SU-DHL-6 (cell line): Measurements from ENCODE around the gene EN2.

ENCODE experiments used
- H2AFZ ChIP-seq: fragments of 200-600 bp; sonication (generic); 2 replicates; pipeline ENCODE4 v1.6.1; 2014; ENCODE audit warnings: low read depth, mild to moderate bottlenecking, moderate library complexity, mixed read lengths, antibody characterized with exemption, low read length; ENCODE audit not compliant: severe bottlenecking
- H3F3A ChIP-seq: fragments of 200-600 bp; shearing (Covaris generic); 2 replicates; pipeline ENCODE4 v1.6.0; 2016; ENCODE audit warnings: antibody characterized with exemption, mild to moderate bottlenecking; ENCODE audit not compliant: insufficient read depth
- H3K27ac ChIP-seq: fragments of 200-600 bp; sonication (generic); 2 replicates; pipeline ENCODE4 v1.5.1; 2016; ENCODE audit warnings: low read depth, mild to moderate bottlenecking, low read length, moderate library complexity, mixed read lengths
- H3K27me3 ChIP-seq: fragments of 200-600 bp; sonication (generic), shearing (Covaris generic); 2 replicates; pipeline ENCODE4 v1.6.0; 2014; ENCODE audit warnings: mild to moderate bottlenecking, low read length
- H3K36me3 ChIP-seq: fragments of 200-600 bp; sonication (generic); 2 replicates; pipeline ENCODE4 v1.6.1; 2014; ENCODE audit warnings: mild to moderate bottlenecking, low read length, mixed read lengths
- H3K4me2 ChIP-seq: fragments of 300-600, 200-600 bp; shearing (Covaris generic), sonication (generic); 2 replicates; pipeline ENCODE4 v1.6.0; 2014; ENCODE audit warnings: low read length, low read depth, mild to moderate bottlenecking; ENCODE audit not compliant: poor library complexity, severe bottlenecking
- H3K4me3 ChIP-seq: fragments of 200-600 bp; sonication (generic); 2 replicates; pipeline ENCODE4 v1.5.1; 2014; ENCODE audit warnings: antibody characterized with exemption, low read length, mild to moderate bottlenecking, mixed read lengths; ENCODE audit not compliant: insufficient read depth, poor library complexity, severe bottlenecking
- H3K79me2 ChIP-seq: fragments of 200-600 bp; sonication (generic); 2 replicates; pipeline ENCODE4 v1.6.1; 2014; ENCODE audit warnings: mild to moderate bottlenecking, low read length, moderate library complexity; ENCODE audit not compliant: insufficient read depth
- H3K9ac ChIP-seq: fragments of 200-600 bp; sonication (generic); 2 replicates; pipeline ENCODE4 v1.7.0; 2014; ENCODE audit warnings: mild to moderate bottlenecking, low read length
- H3K9me2 ChIP-seq: fragments of 200-600 bp; sonication (generic); replicated peaks from 2 replicates; pipeline ENCODE4 v1.6.1; 2014; ENCODE audit warnings: low read length; ENCODE audit not compliant: insufficient read depth
- H3K9me3 ChIP-seq: fragments of 200-600 bp; sonication (generic); 2 replicates; pipeline ENCODE4 v1.6.1; 2014; ENCODE audit warnings: low read length, mixed read lengths; ENCODE audit not compliant: insufficient read depth
- H4K20me1 ChIP-seq: fragments of 200-600 bp; sonication (generic); 2 replicates; pipeline ENCODE4 v1.6.1; 2014; ENCODE audit warnings: low read depth, mild to moderate bottlenecking, antibody characterized with exemption, low read length, moderate library complexity, mixed read lengths
- CTCF ChIP-seq: fragments of 200-600 bp; sonication (generic); IDR thresholded peaks from one replicate; pipeline ENCODE4 v1.5.1; 2017; ENCODE audit warnings: antibody characterized with exemption, mild to moderate bottlenecking, low read length, moderate library complexity; ENCODE audit not compliant: insufficient read depth, poor library complexity, severe bottlenecking
- EZH2phosphoT487 ChIP-seq: fragments of 200-600 bp; sonication (generic), shearing (Covaris generic); conservative IDR thresholded peaks from 2 replicates; pipeline ENCODE4 v1.6.1; 2018; ENCODE audit warnings: mild to moderate bottlenecking, antibody characterized with exemption, low read length, moderate library complexity, mixed read lengths

EN2 gene

GRCh38 chr7:155469311-155470185 is 11.6 kb downstream of the EN2 start:
- TF ChIP-seq EZH2phosphoT487: no peak
- no peak for TF ChIP-seq CTCF
- Histone ChIP-seq H3K4me3 (no peak overlapping the region), H3K27ac (no peak overlapping the region), H4K20me1 (no peaks in the 10 kb centered on the region), H2AFZ (no peak overlapping the region), H3F3A (no peaks in the 10 kb centered on the region), H3K79me2 (no peaks in the 10 kb centered on the region), H3K36me3 (no peaks in the 10 kb centered on the region), H3K27me3 (no peaks in the 10 kb centered on the region), H3K9me2 (no peaks in the 10 kb centered on the region), H3K9ac (no peak overlapping the region), H3K4me2 (no peak overlapping the region), H3K9me3 (no peaks in the 10 kb centered on the region)

- TF ChIP-seq CTCF: no peak
- TF ChIP-seq EZH2phosphoT487: no peak
- Histone ChIP-seq H4K20me1 (no peaks in the 10 kb centered on the region), H3K27ac (no peak overlapping the region), H3K27me3 (no peaks in the 10 kb centered on the region), H3K79me2 (no peaks in the 10 kb centered on the region), H3K4me2 (no peak overlapping the region), H3K9ac (no peak overlapping the region), H3K4me3 (no peak overlapping the region), H2AFZ (no peak overlapping the region), H3K36me3 (no peaks in the 10 kb centered on the region), H3K9me2 (no peaks in the 10 kb centered on the region), H3K9me3 (no peaks in the 10 kb centered on the region), H3F3A (no peaks in the 10 kb centered on the region)
These were observed 12.2 kb downstream of the EN2 start for GRCh38 chr7:155470186-155470487.

- Histone ChIP-seq H3K4me2 (no peak overlapping the region), H3K9me2 (no peaks in the 10 kb centered on the region), H2AFZ (no peak overlapping the region), H3K27ac (no peak overlapping the region), H3K79me2 (no peaks in the 10 kb centered on the region), H4K20me1 (no peaks in the 10 kb centered on the region), H3K36me3 (no peaks in the 10 kb centered on the region), H3K4me3 (no peak overlapping the region), H3F3A (no peaks in the 10 kb centered on the region), H3K9ac (no peak overlapping the region), H3K9me3 (no peaks in the 10 kb centered on the region), H3K27me3 (no peaks in the 10 kb centered on the region)
- TF ChIP-seq EZH2phosphoT487: no peak
- no peak for TF ChIP-seq CTCF
These were observed 13.0 kb downstream of the EN2 start for GRCh38 chr7:155470686-155471638.
